ENCODE results near the gene NCOA1.
"Not testable (repeated sequence)": the region's sequence is repeated elsewhere in the genome, so short reads cannot be mapped to it uniquely, and the experiment has no call there.

NCOA1 gene

GRCh38 chr2:24542269-24542872 is 51.3 kb downstream of the NCOA1 start:
- DNase-seq = no peak

DNA sequence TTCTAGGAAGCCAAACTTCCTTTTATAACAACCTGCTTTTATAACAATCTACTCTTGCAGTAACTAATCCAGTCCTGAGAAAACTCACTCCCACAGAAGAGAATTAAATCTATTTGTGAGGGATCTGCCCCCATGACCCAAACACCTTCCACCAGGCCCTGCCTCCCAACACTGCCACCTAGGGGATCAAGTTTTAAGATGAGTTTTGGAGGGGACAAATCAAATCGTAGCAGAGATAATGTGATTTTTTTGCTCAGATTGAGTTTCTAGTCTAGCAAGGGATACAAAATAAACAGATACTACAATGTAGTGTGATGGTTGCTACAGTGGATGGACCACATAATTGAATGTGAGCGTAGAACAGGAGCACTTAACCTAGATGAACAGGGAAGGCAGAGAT is 52.2 kb downstream of the NCOA1 start:
- DNase-seq = no peak

- DNase-seq = no peak
Measured at GRCh38 chr2:24544456-24545115, 53.5 kb downstream of the NCOA1 start.

GRCh38 chr2:24546669-24547068 is 55.6 kb downstream of the NCOA1 start:
- no peak for DNase-seq

- no peak for DNase-seq
Measured at GRCh38 chr2:24548058-24548457, 57.0 kb downstream of the NCOA1 start.

DNA sequence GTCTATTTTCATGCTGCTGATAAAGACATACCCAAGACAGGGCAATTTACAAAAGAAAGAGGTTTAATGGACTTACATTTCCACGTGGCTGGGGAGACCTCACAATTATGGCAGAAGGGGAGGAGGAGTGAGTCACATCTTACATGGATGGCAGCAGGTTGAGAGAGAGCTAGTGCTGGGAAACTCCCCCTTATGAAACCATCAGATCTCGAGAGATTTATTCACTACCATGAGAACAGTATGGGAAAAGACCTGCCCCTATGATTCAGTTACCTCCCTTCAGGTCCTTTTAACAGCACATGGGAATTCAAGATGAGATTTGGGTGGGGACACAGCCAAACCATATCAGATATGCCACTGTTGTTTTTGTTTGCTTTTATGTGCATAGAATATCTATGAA is 59.2 kb downstream of the NCOA1 start:
- not testable (repeated sequence) for DNase-seq

DNA sequence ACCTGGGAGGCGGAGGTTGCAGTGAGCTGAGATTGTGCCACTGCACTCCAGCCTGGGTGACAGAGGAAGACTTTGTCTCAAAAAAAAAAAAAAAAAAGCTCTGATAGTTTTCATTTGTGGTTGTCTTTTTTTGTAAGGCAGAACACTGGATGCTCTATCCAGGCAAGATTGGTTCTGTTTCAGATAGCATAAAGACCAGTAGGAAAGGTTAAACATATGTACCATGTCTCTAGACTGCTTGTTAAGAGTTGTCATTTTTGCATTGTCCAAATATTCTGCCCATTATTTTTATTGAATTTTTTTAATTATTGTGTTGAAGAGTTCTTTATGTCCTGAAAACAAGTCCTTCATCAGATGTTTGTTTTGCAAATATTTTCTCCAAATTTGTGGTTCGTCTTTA is 60.0 kb downstream of the NCOA1 start:
- no peak for DNase-seq

GRCh38 chr2:24552836-24553235 is 61.8 kb downstream of the NCOA1 start:
- DNase-seq = no peak

- DNase-seq = no peak
Measured at GRCh38 chr2:24558781-24559472, 67.9 kb downstream of the NCOA1 start.

DNA sequence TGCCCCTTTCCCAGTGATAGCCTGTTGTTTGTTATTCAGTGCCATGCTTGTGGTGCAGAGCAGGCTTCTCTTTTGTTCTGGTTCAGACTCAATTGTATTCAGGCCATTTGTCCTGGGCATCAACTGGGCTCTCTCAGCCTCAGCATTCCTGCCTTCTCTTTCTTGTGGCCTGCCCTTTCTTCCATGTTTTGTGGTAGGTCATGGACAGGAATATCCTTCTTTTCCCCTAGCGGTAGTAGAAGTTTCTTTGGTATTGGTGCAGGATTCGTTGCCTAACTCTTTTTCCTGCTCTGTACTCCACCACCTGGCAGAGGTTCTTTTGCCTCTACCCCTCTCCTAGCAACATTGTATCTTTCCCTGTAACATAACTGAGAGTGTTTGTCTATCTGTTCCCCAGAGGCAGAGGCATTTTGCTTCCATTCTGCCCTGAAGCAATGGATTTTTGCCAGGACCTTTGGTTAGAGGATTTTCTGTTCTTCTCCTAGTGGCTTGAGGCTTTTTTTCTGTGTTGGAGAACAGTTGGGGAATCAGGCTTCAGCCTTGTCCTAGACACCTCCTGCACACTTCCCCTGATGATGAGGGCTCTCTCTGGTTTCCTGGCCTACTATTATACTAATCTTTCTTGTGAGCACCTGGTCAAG is 68.5 kb downstream of the NCOA1 start:
- no peak for DNase-seq

DNA sequence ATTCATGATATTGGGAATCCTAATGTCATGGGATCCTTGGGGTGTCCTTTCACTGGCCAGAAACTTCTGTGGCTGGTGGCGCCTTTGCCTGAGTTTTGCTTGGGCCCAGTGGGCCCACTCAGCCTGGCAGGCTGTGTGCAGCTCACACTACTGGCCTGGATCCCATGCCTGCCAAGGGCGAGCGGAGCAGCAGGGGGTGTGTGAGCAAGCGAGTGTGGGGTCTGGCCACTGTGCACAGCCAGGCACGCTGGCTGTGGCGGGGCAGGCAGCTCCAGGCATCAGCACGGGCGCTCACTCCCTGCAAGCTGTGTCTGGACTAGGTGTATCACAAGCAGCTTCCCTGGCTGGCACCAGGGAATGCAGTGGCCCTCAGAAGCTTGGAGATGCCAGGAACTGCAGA is 74.5 kb downstream of the NCOA1 start:
- no peak for DNase-seq

DNA sequence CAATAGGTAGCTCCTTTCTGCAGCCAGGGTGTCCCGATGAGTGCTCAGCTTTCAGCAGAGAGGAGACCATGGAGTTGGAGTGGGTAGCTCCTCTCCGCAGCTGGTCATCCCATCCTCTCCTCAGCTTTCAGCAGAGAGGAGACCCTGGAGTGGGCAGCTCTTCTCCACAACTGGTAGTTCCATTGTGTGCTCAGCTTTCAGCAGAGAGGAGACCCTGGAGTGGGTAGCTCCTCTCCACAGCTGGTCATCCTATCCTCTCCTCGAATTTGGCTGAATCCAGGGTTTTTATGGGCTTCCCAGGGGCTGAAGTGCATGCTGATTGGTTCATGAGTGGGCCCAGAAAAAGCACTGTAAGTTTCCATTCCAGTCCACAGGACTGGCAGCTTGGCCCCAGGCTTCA is 75.2 kb downstream of the NCOA1 start:
- no peak for DNase-seq

- DNase-seq = no peak
Measured at GRCh38 chr2:24566630-24567029, 75.6 kb downstream of the NCOA1 start.

DNA sequence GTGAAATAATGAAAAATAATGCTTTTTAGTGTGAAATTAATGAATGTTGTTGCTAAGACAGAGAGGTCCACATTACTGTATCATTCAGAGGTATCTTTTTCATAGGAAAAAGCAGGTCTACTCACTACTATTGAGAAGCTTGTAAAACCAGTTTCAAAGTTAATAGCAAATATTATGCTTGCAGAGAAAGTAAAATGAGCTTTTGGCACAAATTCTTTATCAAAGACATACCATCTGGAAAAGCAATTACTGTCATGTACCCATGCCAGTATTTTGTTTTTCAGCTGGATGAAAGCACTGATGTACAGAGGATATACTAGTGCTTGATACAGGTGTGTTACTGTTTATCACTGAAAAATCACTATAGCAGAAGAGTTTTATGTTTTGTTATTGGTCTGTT is 77.5 kb downstream of the NCOA1 start:
- peak; percentile 64 for DNase-seq

DNA sequence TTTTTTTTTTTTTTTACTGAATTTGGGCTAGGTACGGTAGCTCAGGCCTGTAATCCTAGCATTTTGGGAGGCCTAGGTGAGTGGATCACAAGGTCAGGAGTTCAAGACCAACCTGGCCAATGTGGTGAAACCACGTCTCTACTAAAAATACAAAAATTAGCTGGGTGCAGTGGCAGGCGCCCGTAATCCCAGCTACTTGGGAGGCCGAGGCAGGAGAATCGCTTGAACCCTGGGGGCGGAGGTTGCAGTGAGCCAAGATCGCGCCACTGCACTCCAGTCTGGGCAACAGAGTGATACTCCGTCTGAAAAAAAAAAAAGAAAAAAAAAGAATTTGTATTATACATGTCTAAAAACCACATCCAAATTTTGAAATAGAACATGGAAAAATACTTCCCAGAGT is 78.5 kb downstream of the NCOA1 start:
- not testable (repeated sequence) for DNase-seq

- no peak for DNase-seq
Measured at GRCh38 chr2:24570225-24570624, 79.2 kb downstream of the NCOA1 start.

DNA sequence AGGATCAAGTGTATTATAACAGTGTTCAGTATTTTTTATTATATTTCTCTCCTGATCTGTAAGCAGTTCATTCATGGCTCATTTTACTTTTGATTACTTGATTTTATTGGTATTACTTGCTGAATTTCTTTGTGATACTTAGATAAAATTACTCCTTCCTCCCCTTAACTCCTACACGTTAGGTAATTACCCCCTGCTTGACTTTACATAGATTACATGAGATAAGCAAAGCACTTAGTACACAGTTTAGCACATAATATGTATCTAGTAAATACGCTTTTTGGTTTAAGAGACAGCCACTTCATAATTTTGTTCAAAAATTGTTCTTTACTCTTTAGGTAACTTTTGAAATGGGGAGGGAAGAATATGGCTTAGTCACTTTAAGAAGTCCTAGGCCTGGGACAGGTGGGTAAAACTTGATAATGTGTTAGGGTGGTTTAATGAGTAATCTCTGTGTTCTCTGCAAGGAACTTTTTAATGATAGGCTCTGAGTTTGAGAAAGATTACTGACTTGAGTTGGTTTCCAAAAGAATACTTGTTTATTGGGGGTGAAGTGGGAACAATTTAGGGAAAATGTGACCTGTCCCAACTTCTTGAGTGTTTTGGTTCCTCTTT is 80.9 kb downstream of the NCOA1 start:
- no peak for DNase-seq

DNA sequence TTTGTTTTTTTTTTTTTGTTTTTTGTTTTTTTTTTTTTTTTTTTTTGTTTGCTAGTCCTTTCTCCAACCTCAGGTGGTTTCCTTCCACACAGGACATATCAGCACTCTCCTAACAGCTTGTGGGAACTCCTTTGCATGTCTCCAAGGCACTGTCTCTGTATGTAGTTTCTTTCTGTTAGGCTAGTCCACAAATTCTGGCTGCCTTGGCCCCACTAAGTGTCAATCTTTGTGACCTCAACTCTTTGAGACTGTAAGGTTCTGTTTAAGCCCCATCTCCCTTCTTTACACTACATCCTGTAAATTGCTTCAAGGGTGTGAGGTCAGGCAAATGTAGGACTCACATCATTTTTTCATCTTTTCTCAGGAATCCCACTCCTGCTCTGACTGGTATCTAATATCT is 85.1 kb downstream of the NCOA1 start:
- no peak for DNase-seq

- DNase-seq = no peak
Measured at GRCh38 chr2:24576617-24577016, 85.6 kb downstream of the NCOA1 start.

- DNase-seq = no peak
Measured at GRCh38 chr2:24577481-24577880, 86.4 kb downstream of the NCOA1 start.

DNA sequence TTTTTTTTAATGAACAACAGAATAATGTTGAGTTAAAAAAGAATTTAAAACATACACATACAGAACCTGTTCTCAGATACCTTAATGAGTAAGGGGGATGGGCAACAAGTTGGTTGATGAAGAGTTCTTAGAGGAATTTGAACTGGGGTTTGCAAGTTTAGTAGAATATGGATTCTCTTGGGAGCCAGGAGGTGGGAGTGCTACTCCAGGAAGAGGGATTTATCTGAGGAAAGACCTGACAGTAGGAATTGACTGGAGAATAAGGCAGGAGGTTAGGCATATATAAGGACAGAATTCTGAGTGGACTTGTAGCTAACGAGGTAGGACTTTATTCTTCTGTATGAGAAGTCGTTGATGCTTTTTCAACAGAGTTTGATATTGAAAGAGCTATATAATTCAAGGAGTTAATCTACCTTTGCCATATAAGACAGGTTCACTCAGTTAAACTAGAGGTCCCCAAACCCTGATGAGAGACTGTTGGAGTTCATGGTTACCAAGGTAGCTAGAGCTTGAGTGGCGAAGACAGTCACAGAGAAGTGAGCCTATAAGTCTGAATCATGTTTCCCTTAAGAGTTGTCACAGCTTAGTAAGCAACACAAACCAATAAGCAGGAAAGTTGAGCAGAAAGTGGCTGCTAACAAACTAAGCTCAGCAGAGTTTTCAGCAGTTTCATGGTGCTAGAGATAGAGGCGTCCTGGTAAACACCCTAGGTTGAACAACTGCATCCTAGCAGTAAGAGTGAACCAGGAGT is 88.2 kb downstream of the NCOA1 start:
- DNase-seq = no peak

DNA sequence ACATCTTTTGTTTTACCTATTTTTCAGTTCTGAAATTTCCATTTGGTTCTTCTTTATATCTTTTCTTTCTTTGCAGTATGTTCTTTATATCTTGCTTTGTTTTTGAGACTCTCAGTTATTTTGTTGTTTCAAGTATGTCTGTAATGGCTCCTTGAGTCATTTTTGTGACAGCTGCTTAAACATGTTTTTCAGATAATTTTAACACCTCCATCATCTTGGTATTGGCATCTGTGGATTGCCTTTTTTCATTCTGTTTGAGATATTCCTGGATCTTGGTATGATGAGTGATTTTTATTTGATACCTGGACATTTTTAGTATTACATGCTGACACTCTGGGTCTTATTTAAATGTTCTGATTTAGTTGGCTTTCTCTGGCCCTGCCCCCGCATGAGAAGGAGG is 89.5 kb downstream of the NCOA1 start:
- no peak for DNase-seq

GRCh38 chr2:24581971-24582370 is 90.9 kb downstream of the NCOA1 start:
- DNase-seq = not testable (repeated sequence)
